Epithelial cell of esophagus (primary cell): ENCODE results near the gene NUP43.

Experiments used
- DNase-seq: peaks from one replicate; pipeline ENCODE4 v3.0.0; 2010; ENCODE audit warnings: low read depth
- H3K4me3 ChIP-seq: 2 replicates; pipeline ENCODE4 v1.5.1; 2011; ENCODE audit warnings: mild to moderate bottlenecking, low read length, control low read depth
- TF ChIP-seq, protein P1 (sequence below): IDR thresholded peaks from 2 replicates; pipeline ENCODE4 v1.5.1; 2011; ENCODE audit warnings: low read depth, mild to moderate bottlenecking, low read length, control low read depth, inconsistent platforms; ENCODE audit not compliant: insufficient read depth; ENCODE audit errors: missing control alignments

The NUP43 gene

DNA sequence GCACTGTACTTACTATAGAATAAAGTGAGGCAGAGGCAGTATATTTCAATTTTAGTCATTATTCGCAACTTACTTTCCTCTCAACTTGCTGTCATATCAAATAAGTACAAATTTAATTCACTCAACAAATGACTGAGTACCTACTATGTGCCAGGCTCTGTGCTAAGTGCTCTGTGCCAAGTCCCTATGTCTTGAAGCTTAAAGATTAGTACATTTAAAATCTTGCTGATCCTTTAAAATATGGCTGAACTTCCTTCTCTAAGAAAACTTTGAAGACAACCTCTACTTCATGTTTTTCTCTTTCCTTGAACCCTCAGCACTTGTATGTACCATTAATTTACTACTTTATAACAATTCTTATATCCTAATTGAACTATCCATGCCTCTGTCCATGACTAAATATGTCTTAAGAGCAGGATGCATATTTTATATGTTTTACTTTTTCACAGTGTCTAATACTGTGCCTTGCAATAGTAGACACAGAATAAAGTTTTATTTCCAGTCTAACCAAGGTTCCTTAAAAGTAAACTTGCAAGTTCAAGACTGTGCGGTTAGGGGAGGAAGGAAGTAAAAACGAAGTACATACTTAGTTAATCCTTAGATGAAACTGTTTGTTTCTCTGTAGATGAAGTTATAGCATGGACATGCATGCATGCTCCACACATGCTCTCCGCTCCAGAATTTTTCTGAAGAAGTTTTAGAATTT, 18.4 kb downstream of the NUP43 start:
- no peak for DNase-seq
- H3K4me3 ChIP-seq: no peak overlapping the region
- TF ChIP-seq, protein P1, sequence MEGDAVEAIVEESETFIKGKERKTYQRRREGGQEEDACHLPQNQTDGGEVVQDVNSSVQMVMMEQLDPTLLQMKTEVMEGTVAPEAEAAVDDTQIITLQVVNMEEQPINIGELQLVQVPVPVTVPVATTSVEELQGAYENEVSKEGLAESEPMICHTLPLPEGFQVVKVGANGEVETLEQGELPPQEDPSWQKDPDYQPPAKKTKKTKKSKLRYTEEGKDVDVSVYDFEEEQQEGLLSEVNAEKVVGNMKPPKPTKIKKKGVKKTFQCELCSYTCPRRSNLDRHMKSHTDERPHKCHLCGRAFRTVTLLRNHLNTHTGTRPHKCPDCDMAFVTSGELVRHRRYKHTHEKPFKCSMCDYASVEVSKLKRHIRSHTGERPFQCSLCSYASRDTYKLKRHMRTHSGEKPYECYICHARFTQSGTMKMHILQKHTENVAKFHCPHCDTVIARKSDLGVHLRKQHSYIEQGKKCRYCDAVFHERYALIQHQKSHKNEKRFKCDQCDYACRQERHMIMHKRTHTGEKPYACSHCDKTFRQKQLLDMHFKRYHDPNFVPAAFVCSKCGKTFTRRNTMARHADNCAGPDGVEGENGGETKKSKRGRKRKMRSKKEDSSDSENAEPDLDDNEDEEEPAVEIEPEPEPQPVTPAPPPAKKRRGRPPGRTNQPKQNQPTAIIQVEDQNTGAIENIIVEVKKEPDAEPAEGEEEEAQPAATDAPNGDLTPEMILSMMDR: no peak

GRCh38 chr6:149725785-149726184, 20.5 kb downstream of the NUP43 start:
- no peak overlapping the region for H3K4me3 ChIP-seq
- no peak for DNase-seq
- TF ChIP-seq, protein P1: no peak

GRCh38 chr6:149723771-149724417, 22.4 kb downstream of the NUP43 start:
- peak; percentile 87 for DNase-seq
- TF ChIP-seq, protein P1: peak; percentile 89

GRCh38 chr6:149723262-149723661, 23.1 kb downstream of the NUP43 start:
- TF ChIP-seq, protein P1: no peak
- H3K4me3 ChIP-seq: no peak overlapping the region
- DNase-seq: no peak

More at GRCh38 chr6:149723771-149724417, 22.4 kb downstream of the NUP43 start:
- H3K4me3 ChIP-seq: no peak overlapping the region

- no peak for DNase-seq
- TF ChIP-seq, protein P1: no peak
- H3K4me3 ChIP-seq: no peak overlapping the region
Measured at GRCh38 chr6:149719531-149719930, 26.8 kb downstream of the NUP43 start.

DNA sequence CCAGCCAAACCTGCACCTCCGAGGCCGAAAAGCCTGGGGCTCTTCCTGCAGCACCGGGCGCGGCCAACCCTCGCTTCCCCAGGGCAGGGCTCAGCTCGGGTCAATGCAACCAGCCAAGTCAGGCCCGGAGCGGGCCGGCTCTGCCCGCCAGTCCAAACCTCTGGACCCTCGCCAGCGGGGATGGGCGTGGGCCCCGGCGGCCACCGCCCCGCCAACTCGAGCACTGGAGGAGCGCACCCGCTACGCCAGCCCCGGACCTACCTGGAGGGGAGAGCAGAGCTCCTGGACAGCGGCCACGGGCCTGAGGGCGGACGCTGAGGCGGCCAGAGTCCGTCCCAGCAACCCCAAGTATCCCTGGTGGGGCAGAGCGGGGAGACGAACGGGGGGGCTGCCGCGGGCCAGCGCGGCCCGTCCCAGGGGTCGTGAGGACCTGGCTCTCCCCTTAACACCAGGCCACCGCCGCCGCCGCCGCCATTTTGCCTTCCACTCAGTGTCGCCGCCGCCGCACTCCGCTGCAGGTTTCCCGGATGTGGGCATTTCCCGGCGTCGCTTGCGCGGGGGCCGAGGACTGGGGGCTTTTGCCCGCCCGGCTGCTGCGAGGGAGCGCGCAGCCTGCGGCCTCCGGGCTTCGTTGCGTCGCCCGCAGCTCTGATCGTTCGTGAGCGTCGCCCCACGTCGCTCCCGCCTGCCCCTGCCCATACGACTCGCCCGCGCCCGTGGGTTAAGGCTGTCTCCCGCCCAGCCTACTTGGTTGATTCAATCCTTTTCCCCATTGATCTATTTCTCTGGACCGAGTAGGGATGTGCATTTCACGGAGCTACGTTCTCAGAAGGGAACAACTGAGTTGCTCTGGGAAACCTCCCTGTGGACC, 28.5 kb downstream of the NUP43 start, which contains the start of gene LATS1:
LATS1 (minus strand) TSS at position 514 of the 871 bp plus-strand sequence. CDS start 15,975 bp downstream, outside the sequence.
- peak within 1 kb of the TSS; percentile 74 for H3K4me3 ChIP-seq
- DNase-seq: peak; percentile 85
- TF ChIP-seq, protein P1: no peak
